HG02938 (cell line): Measurements from ENCODE around the gene PPP1R12A.
A peak's percentile ranks its signal among the peaks of the same experiment; 100 is the strongest.
"Not testable (repeated sequence)": the region's sequence is repeated elsewhere in the genome, so short reads cannot be mapped to it uniquely, and the experiment has no call there.

Experiments used
- ATAC-seq: cut with Tn5 transposase; IDR thresholded peaks from one replicate; pipeline ENCODE4 v1.9.1; 2021; ENCODE audit warnings: mild to moderate bottlenecking, moderate library complexity; ENCODE audit not compliant: unreplicated experiment

PPP1R12A gene

GRCh38 chr12:79935021-79935623 lies at the start of gene PPP1R12A:
PPP1R12A (minus strand) TSS chr12:79935097; CDS start chr12:79934931, 166 bp downstream.
- peak; percentile 85 for ATAC-seq

DNA sequence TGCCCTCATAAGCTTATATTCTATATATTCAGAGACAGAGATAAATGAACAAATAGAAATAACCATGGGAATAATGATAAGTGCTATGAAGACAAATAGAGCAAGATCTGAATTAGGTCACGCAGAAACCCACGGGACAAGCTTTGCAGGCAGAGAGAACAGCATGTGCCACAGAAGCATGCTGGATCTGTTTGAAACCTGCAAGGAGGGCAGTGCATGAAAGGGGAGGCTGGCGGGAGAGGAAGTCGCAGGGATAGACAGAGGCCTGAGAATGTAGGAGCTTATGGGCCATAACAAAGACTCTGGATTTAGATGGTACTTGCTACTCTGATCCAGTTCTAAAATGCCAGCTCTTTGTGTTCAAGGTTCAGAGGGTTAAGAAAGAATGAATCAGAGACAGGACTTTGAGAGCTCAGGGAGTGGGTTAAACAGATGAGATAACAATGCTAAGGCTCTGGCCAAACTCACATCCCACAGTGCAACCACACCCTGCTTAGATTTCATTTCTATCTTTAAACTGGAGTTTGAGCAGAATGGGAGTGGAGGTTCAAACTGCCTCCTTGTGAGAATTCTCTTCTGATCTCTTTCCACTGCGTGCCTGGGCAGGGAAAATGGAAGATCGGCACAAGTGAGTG lies 49.2 kb upstream of the PPP1R12A start:
- no peak for ATAC-seq

- no peak for ATAC-seq
Measured at GRCh38 chr12:79983492-79983891, 48.6 kb upstream of the PPP1R12A start.

DNA sequence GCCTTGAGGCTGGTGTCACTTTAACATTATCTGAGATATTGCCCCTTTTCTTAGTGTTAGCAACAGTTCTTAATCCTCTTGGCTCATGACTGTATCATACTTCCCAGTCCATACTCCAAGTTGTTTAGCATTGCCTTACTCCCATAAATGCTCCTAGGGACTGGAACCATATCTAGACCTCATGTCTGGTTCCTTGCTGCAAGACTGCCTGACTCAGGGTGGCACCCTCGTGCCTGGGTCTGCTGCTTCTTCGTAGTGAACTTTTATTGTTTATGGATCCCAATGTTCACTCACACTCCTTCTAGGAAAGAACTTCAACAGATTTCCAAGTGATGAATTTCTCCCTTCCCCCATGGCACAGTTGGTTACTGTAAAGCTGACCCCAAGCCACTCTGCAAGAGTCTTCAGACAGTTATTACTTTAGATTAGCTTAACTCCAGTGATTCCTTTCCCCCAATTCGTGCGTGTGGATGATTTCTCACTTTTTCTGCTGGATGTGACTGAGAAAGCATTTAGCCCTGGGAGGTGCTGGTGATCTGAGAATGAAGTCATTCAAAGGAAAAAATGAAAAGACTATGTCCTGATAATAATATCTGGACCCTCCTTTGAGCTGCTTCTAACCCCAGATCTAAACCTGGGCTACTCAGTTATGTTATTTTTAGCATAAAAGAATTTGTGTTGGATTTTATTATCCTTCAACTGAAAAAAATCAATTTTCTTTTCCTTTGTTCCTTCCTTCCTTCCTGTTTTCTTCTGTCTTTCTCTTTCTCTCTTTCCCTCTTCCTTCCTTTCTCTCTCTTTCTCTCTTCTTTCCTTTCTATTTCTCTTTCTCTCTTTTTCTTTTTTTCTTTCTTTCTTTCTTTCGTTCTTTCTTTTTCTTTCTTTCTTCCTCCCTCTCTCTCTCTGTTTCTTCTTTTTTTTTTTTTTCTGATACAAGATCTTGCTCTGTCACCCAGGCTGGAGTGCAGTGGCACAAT lies 47.5 kb upstream of the PPP1R12A start:
- ATAC-seq: no peak

GRCh38 chr12:79978692-79979091 lies 43.8 kb upstream of the PPP1R12A start:
- ATAC-seq: no peak

DNA sequence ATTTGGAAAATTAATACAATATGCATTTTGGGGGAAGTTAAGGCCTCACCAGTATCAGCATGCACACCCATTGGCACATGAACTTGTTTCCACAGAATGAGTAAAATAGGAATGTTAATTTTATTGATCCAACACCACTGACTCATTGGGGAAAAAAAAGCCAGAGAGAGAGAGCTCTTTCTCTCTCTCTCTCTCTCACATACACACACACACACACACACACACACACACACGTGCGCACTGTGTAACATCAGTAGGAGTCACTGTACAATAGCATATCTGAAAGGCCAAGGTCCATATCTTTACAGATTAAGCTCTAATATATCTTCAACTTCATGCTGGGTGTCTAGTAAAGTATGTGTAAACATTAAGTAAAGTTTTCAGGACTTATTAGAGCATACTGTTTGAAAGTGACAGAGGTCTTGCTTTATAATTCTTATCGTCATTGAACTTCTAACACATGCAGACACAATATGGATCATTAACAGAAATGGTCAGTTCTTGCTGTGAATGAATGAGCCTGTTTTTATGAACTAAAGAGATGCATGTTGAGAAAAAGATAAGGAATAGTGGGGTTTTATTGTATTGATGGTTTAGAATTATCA lies 43.1 kb upstream of the PPP1R12A start:
- not testable (repeated sequence) for ATAC-seq

GRCh38 chr12:79975143-79975542 lies 40.2 kb upstream of the PPP1R12A start:
- ATAC-seq: no peak

DNA sequence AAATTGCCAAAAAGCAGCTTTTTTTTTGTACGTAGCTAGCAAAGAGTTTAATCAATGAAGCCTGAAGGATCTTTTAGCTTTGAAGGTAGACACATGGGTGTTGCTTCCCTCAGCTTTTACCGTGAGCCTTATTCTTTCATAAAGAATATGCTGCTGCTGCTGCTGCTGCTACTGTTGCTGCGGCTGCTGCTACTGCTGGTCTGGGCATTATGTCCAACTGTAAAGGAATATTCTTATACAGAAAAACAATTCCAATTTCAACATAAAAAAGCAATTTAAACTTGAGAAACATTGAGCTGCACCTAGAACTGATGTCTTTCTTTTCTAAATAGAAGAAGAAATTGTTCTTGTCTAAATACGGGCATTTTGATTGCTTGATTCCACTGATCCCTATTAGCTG lies 38.9 kb upstream of the PPP1R12A start:
- ATAC-seq: no peak

GRCh38 chr12:79964100-79964627 lies 29.3 kb upstream of the PPP1R12A start:
- no peak for ATAC-seq

GRCh38 chr12:79961411-79961810 lies 26.5 kb upstream of the PPP1R12A start:
- ATAC-seq: no peak

DNA sequence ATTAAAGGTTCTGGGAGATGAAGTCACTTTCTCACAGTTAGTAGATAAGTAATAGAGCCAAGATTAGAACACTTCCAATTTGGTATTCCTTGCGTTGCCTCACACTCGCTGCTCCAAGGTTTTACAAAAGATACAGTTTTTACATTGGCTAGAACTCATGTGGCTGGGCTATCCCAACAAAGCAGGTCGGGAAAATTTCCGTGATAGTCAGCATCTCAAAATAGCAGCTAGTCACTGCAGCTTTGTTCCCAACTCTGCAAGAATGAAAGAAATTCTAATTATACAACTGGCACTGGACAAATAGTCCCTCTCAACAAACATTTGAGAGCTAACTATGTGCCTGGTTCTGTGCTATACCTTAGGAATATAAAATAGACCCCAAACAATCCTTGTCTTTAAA lies 24.6 kb upstream of the PPP1R12A start:
- no peak for ATAC-seq

DNA sequence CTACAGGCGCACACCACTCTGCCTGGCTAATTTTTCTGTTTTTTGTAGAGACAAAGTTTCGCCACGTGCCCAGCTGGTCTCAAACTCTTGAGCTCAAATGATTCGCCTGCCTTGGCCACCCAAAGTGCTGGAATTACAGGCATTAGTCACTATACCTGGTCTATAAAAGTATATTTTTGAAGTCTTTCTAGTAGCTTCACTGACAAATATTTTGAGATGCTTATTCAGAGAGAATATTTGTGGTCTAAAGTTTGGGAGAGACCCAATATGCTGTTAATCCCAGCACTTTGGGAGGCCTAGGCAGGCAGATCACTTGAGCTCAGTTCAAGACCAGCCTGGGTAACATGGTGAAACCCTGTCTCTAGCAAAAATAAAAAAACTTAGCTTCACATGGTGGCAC lies 22.0 kb upstream of the PPP1R12A start:
- ATAC-seq: no peak

DNA sequence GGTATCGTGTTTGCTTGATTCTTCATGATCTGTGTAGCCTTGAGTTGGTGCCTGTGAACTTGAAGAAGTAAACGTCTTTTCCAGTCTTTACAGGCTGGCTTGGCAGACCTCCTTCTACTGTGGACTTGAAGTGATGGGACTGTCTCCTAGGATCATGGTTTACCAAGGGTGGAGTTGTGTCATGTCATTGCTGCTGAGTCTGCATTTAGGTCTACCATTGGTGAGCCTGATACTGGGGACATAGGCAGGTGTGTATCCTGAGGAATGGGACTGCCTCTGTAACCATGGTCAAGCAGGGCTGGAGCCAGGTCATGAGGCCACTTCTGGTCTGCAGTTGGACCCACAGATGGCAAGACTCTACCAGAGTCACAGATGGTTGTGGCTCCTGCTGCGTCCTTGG lies 20.7 kb upstream of the PPP1R12A start:
- ATAC-seq: no peak

GRCh38 chr12:79954037-79954610 lies 19.2 kb upstream of the PPP1R12A start:
- no peak for ATAC-seq

DNA sequence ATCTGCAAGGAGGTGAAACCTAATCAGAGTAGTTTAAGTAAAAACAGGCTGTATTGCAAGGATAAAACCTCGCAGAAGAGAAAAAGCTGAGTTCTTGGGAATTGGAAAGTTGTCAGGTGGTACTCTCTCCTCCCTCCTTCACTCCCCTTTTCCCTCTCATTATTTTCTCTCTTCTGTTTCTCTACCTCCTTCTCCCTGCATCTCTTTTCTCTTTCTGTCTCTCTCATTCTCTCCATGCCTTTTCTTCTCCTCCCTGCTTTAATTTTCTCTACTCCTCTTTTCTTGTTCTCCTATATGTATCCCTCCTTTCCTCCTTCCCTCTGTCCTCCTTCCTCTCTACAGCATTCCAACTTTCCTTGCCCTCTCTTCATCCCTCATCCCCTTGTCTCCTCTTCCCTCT lies 14.2 kb upstream of the PPP1R12A start:
- ATAC-seq: no peak

- no peak for ATAC-seq
Measured at GRCh38 chr12:79945433-79945832, 10.5 kb upstream of the PPP1R12A start.

- no peak for ATAC-seq
Measured at GRCh38 chr12:79944565-79944964, 9.7 kb upstream of the PPP1R12A start.

DNA sequence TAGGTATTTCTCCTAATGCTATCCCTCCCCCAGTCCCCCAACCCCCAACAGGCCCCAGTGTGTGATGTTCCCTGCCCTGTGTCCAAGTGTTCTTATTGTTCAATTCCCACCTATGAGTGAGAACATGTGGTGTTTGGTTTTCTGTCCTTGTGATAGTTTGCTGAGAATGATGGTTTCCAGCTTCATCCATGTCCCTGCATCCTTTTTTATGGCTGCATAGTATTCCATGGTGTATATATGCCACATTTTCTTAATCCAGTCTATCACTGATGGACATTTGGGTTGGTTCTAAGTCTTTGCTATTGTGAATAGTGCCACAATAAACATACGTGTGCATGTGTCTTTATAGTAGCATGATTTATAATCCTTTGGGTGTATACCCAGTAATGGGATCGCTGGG lies 7.9 kb upstream of the PPP1R12A start:
- not testable (repeated sequence) for ATAC-seq

DNA sequence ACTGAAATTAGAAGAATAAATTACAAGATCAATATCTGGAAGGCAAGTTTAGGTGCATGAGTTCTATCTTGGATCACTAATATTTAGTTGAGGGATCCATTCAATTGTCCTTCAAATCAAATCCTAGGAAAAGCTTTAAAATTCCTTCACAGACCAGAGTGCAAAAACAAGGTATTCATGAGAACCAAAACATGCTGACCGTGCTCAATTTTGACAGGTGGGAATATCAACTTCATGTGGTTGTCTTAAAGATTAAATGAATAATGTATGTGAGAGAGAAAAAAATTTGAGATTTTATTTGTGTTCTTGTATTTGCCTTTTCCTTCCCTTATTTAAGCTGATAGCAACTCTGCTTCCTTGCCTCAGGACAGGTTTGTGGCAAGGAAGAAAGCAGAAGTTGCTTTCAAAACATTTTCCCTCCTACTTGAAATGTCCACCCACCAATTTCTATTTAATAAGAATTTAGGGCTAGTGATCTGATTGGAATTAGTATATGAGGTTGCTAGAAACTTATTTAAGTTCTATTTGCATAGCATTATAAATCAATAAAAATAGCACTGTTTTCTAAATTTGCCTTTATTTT lies 4.9 kb upstream of the PPP1R12A start:
- ATAC-seq: no peak

DNA sequence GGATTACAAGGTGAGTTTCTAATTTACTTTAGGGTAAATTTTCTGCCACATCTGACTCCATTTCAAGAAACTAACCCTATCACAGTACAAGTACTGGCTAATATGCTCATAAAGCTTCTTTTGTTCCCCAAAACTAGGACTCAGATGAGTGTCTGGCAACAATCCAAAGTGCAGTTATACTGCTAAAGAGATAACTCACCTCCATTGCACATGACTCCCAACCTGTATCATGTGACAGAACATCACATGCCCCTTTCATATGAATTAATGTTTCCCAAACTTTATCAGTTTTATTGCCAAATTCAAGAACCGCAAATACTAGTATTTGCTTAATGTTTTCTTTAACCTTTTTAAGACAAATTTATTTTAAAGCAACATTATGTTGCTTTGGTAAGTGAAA lies 3.9 kb upstream of the PPP1R12A start:
- no peak for ATAC-seq
